CD1c-positive myeloid dendritic cell (primary cell): Measurements from ENCODE around the gene VEGFA.
A peak's percentile ranks its signal among the peaks of the same experiment; 100 is the strongest.

Source experiments
- DNase-seq: peaks from one replicate; pipeline ENCODE4 v3.0.0-alpha.2; 2016; ENCODE audit errors: extremely low spot score

VEGFA gene

DNA sequence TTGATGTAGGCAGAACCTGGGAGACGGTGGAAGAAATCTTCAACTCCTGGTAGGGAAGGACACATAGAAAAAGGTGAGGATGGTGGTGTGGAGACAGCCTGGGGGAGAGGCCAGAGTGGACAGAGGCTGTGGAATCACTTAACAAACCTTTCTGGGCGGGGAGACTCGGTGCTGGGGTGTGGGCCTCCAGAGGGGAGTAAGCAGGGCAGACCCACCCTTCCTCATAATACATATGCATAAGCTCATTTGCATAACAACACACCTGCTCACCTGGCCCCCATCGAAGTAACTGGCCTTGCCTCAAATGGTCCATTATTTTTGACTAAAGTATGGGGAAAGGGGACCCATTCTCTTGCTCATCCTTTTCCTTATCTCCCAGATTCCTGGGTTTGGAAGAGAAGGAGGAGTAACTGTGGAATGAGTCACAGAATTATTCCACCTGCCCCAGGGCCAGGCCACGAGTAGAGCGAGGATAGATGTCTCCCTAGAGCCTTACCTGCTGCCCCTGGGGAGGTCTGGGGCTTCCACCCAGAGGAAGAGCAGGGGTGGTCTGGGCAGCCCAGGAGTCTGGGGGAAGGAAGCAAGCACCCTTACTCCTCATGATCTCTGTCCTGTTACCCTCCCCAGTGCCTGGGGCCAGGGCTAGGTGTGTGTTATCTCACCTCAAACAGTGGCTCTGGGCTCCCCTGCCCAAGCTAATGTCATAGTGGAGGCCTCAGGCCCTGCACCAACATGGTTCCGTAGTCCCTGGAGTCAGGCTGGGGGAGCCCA, 10.7 kb upstream of the VEGFA start:
- no peak for DNase-seq

GRCh38 chr6:43759907-43760206, 10.2 kb upstream of the VEGFA start:
- DNase-seq = no peak

DNA sequence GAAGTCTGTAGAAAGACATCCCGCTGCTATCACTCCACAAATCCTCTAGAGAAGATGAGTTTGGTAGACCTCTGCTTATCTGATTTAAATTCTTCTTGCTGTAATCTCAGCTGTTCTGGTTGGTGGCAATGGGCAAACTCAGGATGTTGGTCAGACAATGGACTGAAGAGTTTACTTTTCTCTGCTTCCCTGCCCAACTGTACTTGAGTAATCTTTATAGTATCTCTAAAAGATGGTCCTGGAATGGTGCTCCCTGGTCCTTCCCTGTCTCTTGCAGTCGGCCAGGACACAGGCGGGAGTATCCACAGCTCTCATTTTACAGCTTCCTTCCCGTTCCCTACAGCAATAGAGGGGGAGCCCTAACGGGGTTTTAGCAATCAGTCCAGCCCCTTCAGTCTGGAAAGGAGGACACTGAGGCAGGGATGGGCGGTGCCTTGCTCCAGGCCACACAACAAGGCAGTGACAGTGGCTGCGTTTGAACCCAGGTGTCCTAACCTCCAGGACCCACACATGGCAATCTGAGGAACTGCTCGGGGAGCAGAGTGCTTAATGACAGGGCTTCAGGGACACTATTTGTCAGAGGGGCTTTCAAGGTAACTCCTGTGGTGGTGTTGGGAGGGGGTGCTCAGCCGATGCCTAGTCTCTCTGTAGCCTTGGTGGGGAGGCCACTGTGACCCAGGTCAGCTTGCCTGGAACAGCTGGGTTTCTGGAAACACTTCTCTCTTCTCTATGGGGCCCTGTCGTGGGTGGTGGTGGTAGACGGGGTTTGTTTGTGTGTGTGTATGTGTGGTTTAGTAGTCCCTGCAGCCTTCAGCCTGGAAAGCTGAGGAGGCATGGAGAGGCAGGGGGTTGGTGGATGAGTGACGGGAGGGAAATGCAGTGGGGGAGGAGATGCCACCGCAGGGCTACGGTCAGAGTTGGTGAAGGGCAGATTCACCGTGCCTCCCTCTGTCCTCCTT, 9.5 kb upstream of the VEGFA start:
- DNase-seq = no peak

- no peak for DNase-seq
These were observed 8.2 kb upstream of the VEGFA start for GRCh38 chr6:43761666-43762409.

DNA sequence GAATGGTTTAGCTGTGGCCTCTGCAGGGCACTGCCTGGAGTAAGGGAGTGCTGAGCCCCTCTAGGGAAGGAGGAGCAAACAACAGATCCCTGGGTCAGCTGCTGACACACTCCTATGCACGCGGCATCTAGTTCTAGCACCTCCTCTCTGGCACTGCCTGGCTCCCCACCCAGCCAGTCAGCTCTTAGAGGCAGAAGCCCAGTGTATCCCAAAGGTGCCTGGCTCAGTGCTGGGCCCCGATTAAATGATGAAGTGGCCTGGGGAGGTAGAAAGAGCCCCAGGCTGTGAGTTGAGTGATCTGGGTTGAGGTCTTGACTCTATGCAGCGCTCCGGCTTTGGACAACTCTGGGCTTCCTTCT, 7.6 kb upstream of the VEGFA start:
- no peak for DNase-seq

GRCh38 chr6:43762966-43763695, 6.9 kb upstream of the VEGFA start:
- peak; percentile 51 for DNase-seq

GRCh38 chr6:43763812-43764522, 6.0 kb upstream of the VEGFA start:
- DNase-seq = no peak

GRCh38 chr6:43764772-43765171, 5.2 kb upstream of the VEGFA start:
- DNase-seq = no peak

DNA sequence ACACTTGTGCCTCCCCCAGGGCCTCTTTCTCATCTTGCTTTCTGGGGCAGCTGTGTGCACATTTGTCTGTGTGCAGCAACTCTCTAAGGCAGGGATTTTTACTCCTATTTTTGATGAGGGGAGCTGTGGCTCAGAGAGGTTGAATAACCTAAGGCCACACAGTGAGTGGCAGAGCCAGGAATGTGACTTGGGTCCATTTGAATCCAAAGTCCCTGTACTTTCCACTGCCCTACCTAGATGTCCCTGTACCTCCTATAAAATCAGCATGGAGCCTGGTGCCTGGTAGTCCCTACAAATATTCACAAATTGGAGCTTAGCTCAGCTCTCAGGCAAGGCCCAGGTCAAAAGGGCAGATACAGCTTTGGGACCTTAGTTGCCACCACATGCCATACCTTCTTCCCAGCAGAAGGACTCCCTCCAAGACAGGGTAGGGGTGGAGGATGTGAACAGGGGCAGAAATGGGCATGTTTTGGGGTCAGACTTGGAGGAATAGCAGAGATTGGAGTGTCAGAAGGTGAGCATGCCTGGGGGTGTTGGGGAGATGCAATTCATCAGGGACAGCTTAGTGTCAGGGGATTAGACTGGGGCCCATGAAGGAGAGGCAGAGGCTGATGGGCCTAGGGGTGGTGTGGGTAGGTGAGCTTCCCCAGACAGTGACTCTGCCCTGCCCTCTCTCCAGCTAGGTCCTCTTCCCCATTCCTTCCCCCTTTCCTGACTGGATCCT, 4.1 kb upstream of the VEGFA start:
- DNase-seq = no peak

DNA sequence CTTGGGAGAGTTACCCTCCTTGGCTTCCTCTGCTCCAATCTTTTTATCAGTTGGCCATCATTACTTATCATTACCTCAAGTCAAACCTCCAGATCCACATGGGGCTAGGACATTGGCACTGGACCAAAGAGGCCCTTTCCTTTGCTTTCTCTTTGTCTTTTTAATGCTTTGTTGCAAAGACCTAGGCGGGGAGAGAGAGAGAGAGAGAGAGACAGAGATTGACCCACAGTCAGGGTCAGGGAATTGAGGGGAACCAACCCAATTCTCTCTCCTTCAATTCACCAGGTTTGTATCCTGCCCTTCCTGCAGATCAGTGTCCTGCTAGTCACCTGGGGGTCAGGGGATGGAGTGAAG, 3.5 kb upstream of the VEGFA start:
- DNase-seq = no peak

DNA sequence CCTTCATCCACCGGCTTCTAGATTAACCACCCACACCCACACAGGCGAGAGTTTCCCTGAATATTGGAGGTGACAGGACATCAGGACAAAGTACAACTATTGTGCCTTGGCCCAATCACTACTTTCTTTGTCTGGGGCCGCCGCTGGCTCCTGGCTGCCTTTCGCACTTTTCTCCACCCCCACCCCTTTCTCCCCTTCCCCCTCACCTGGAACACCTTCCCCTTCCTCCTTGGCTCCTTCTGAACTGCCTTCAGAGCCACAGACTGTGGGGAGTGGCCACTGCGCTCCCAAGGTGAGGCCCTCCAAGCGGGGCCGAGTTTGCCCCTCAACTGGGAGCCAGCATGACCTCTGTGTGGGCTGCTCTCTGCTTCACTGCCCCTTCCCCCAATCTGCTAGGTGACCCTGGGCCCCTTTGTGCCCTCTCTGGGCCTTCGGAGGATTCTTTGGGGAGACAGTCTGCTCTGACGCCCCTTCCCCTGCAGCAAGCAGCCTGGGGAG, 3.0 kb upstream of the VEGFA start:
- no peak for DNase-seq

DNA sequence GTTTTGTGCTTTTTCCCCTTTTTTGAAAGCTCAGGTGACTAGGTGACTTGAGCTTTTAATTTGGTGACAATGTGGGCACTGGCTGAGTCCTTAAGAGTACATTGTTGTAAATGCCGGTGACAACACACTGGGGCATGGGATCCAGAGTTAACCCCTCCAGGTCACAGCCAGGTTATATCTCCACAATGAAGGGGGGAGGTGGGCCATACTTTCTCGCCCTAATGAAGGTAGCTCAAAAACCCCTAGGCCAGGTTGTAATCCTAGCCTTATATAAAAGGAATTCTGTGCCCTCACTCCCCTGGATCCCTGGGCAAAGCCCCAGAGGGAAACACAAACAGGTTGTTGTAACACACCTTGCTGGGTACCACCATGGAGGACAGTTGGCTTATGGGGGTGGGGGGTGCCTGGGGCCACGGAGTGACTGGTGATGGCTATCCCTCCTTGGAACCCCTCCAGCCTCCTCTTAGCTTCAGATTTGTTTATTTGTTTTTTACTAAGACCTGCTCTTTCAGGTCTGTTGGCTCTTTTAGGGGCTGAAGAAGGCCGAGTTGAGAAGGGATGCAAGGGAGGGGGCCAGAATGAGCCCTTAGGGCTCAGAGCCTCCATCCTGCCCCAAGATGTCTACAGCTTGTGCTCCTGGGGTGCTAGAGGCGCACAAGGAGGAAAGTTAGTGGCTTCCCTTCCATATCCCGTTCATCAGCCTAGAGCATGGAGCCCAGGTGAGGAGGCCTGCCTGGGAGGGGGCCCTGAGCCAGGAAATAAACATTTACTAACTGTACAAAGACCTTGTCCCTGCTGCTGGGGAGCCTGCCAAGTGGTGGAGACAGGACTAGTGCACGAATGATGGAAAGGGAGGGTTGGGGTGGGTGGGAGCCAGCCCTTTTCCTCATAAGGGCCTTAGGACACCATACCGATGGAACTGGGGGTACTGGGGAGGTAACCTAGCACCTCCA, 2.2 kb upstream of the VEGFA start:
- no peak for DNase-seq

DNA sequence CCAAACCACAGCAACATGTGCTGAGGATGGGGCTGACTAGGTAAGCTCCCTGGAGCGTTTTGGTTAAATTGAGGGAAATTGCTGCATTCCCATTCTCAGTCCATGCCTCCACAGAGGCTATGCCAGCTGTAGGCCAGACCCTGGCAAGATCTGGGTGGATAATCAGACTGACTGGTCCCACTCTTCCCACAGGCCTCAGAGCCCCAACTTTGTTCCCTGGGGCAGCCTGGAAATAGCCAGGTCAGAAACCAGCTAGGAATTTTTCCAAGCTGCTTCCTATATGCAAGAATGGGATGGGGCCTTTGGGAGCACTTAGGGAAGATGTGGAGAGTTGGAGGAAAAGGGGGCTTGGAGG, 1.5 kb upstream of the VEGFA start:
- no peak for DNase-seq

DNA sequence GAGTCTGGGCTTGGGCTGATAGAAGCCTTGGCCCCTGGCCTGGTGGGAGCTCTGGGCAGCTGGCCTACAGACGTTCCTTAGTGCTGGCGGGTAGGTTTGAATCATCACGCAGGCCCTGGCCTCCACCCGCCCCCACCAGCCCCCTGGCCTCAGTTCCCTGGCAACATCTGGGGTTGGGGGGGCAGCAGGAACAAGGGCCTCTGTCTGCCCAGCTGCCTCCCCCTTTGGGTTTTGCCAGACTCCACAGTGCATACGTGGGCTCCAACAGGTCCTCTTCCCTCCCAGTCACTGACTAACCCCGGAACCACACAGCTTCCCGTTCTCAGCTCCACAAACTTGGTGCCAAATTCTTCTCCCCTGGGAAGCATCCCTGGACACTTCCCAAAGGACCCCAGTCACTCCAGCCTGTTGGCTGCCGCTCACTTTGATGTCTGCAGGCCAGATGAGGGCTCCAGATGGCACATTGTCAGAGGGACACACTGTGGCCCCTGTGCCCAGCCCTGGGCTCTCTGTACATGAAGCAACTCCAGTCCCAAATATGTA, 957 bp upstream of the VEGFA start:
- no peak for DNase-seq

DNA sequence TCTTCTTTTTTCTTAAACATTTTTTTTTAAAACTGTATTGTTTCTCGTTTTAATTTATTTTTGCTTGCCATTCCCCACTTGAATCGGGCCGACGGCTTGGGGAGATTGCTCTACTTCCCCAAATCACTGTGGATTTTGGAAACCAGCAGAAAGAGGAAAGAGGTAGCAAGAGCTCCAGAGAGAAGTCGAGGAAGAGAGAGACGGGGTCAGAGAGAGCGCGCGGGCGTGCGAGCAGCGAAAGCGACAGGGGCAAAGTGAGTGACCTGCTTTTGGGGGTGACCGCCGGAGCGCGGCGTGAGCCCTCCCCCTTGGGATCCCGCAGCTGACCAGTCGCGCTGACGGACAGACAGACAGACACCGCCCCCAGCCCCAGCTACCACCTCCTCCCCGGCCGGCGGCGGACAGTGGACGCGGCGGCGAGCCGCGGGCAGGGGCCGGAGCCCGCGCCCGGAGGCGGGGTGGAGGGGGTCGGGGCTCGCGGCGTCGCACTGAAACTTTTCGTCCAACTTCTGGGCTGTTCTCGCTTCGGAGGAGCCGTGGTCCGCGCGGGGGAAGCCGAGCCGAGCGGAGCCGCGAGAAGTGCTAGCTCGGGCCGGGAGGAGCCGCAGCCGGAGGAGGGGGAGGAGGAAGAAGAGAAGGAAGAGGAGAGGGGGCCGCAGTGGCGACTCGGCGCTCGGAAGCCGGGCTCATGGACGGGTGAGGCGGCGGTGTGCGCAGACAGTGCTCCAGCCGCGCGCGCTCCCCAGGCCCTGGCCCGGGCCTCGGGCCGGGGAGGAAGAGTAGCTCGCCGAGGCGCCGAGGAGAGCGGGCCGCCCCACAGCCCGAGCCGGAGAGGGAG, 580 bp downstream of the VEGFA start:
- DNase-seq = peak; percentile 89

DNA sequence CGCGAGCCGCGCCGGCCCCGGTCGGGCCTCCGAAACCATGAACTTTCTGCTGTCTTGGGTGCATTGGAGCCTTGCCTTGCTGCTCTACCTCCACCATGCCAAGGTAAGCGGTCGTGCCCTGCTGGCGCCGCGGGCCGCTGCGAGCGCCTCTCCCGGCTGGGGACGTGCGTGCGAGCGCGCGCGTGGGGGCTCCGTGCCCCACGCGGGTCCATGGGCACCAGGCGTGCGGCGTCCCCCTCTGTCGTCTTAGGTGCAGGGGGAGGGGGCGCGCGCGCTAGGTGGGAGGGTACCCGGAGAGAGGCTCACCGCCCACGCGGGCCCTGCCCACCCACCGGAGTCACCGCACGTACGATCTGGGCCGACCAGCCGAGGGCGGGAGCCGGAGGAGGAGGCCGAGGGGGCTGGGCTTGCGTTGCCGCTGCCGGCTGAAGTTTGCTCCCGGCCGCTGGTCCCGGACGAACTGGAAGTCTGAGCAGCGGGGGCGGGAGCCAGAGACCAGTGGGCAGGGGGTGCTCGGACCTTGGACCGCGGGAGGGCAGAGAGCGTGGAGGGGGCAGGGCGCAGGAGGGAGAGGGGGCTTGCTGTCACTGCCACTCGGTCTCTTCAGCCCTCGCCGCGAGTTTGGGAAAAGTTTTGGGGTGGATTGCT, 1.3 kb downstream of the VEGFA start:
- DNase-seq = peak; percentile 68

DNA sequence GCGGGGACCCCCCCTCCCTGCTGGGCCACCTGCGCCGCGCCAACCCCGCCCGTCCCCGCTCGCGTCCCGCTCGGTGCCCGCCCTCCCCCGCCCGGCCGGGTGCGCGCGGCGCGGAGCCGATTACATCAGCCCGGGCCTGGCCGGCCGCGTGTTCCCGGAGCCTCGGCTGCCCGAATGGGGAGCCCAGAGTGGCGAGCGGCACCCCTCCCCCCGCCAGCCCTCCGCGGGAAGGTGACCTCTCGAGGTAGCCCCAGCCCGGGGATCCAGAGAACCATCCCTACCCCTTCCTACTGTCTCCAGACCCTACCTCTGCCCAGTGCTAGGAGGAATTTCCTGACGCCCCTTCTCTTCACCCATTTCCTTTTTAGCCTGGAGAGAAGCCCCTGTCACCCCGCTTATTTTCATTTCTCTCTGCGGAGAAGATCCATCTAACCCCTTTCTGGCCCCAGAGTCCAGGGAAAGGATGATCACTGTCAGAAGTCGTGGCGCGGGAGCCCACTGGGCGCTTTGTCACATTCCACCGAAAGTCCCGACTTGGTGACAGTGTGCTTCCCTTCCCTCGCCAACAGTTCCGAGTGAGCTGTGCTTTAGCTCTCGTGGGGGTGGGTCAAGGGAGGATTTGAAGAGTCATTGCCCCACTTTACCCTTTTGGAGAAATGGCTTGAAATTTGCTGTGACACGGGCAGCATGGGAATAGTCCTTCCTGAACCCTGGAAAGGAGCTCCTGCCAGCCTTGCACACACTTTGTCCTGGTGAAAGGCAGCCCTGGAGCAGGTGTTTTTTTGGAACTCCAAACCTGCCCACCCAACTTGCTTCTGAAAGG, 2.1 kb downstream of the VEGFA start:
- DNase-seq = peak; percentile 60
